GM19023 (cell line): ENCODE data around the gene LRRFIP2.
"Not testable (repeated sequence)": the region's sequence is repeated elsewhere in the genome, so short reads cannot be mapped to it uniquely, and the experiment has no call there.

Experiments used
- ATAC-seq: cut with Tn5 transposase; IDR thresholded peaks from one replicate; pipeline ENCODE4 v1.9.1; 2021; ENCODE audit warnings: mild to moderate bottlenecking, moderate library complexity; ENCODE audit not compliant: unreplicated experiment

The LRRFIP2 gene

GRCh38 chr3:37174532-37175126, at the start of gene LRRFIP2:
Gene LRRFIP2, minus strand, starts transcription at chr3:37174582. Its CDS starts 25,599 bp downstream, at chr3:37148983.
- no peak for ATAC-seq

- no peak for ATAC-seq
Measured at GRCh38 chr3:37223576-37223975, 49.2 kb upstream of the LRRFIP2 start.

- ATAC-seq, result no peak
Measured at GRCh38 chr3:37223141-37223558, 48.8 kb upstream of the LRRFIP2 start.

- ATAC-seq, result not testable (repeated sequence)
Measured at GRCh38 chr3:37222542-37222941, 48.2 kb upstream of the LRRFIP2 start.

GRCh38 chr3:37221407-37221806, 47.0 kb upstream of the LRRFIP2 start:
- ATAC-seq, result no peak

- ATAC-seq, result no peak
Measured at GRCh38 chr3:37219266-37219665, 44.9 kb upstream of the LRRFIP2 start.

GRCh38 chr3:37218206-37218605, 43.8 kb upstream of the LRRFIP2 start:
- ATAC-seq, result no peak

- no peak for ATAC-seq
Measured at GRCh38 chr3:37217098-37217849, 42.9 kb upstream of the LRRFIP2 start.

- no peak for ATAC-seq
Measured at GRCh38 chr3:37216597-37217097, 42.3 kb upstream of the LRRFIP2 start.

- ATAC-seq, result no peak
Measured at GRCh38 chr3:37214076-37214475, 39.7 kb upstream of the LRRFIP2 start.

- no peak for ATAC-seq
Measured at GRCh38 chr3:37210230-37210629, 35.8 kb upstream of the LRRFIP2 start.

GRCh38 chr3:37208576-37208975, 34.2 kb upstream of the LRRFIP2 start:
- not testable (repeated sequence) for ATAC-seq

GRCh38 chr3:37208008-37208407, 33.6 kb upstream of the LRRFIP2 start:
- not testable (repeated sequence) for ATAC-seq

- ATAC-seq, result not testable (repeated sequence)
Measured at GRCh38 chr3:37206041-37206440, 31.7 kb upstream of the LRRFIP2 start.

- no peak for ATAC-seq
Measured at GRCh38 chr3:37204314-37204713, 29.9 kb upstream of the LRRFIP2 start.

GRCh38 chr3:37202035-37202434, 27.7 kb upstream of the LRRFIP2 start:
- no peak for ATAC-seq

- ATAC-seq, result no peak
Measured at GRCh38 chr3:37200141-37200540, 25.8 kb upstream of the LRRFIP2 start.

- no peak for ATAC-seq
Measured at GRCh38 chr3:37198996-37199395, 24.6 kb upstream of the LRRFIP2 start.

- no peak for ATAC-seq
Measured at GRCh38 chr3:37198547-37198946, 24.2 kb upstream of the LRRFIP2 start.

GRCh38 chr3:37197810-37198371, 23.5 kb upstream of the LRRFIP2 start:
- ATAC-seq, result no peak

GRCh38 chr3:37194533-37194932, 20.2 kb upstream of the LRRFIP2 start:
- ATAC-seq, result no peak

GRCh38 chr3:37190667-37191066, 16.3 kb upstream of the LRRFIP2 start:
- ATAC-seq, result no peak
